OCI-LY7 (cell line): Measurements from ENCODE around the gene AKT3. TPM values are rescaled to one million over a fixed set of nuclear protein-coding genes. Genes with fewer than 3 reads are reported as not detected.

Source experiments
- BruUV-seq: library from RNA; stranded (reverse); fragments of 400-500 nt; replicated peaks from 2 replicates; lab custom pipeline; 2021; lab: Mats Ljungman, UMichigan
- CTCF ChIA-PET: fragments of 300-600 bp; sonication (Branson Sonifier 250); formaldehyde crosslinking; loops from one replicate; lab custom pipeline; 2022; ENCODE audit warnings: antibody characterized with exemption; ENCODE audit not compliant: unreplicated experiment; lab: Charles Lee
- POLR2A ChIA-PET: fragments of 300-600 bp; sonication (Branson Sonifier 250); formaldehyde crosslinking; loops from one replicate; lab custom pipeline; 2022; ENCODE audit warnings: antibody characterized with exemption; lab: Charles Lee
- DNase-seq: peaks from one replicate; pipeline ENCODE4 v3.0.0-alpha.2; 2015; ENCODE audit warnings: low spot score
- H2AFZ ChIP-seq: fragments of 200-600 bp; sonication (generic), shearing (Covaris generic); 2 replicates; pipeline ENCODE4 v1.6.1; 2014; ENCODE audit warnings: mild to moderate bottlenecking, antibody characterized with exemption, low read length, moderate library complexity
- H3K27ac ChIP-seq: fragments of 200-600 bp; sonication (generic); 2 replicates; pipeline ENCODE4 v1.5.1; 2014; ENCODE audit warnings: mixed run types, low read depth, mild to moderate bottlenecking, moderate library complexity, low read length, inconsistent platforms; ENCODE audit not compliant: poor library complexity, severe bottlenecking
- H3K36me3 ChIP-seq: fragments of 200-600 bp; sonication (generic); 2 replicates; pipeline ENCODE4 v1.6.1; 2014; ENCODE audit warnings: mild to moderate bottlenecking, antibody characterized with exemption, low read length, moderate library complexity, mixed read lengths; ENCODE audit not compliant: insufficient read depth
- H3K4me1 ChIP-seq: fragments of 200-600 bp; sonication (generic); 2 replicates; pipeline ENCODE4 v1.5.1; 2014; ENCODE audit warnings: mild to moderate bottlenecking, low read length; ENCODE audit not compliant: insufficient read depth, poor library complexity, severe bottlenecking
- H3K4me2 ChIP-seq: fragments of 200-600 bp; sonication (generic); 2 replicates; pipeline ENCODE4 v1.6.1; 2014; ENCODE audit warnings: mild to moderate bottlenecking, low read length
- H3K4me3 ChIP-seq: fragments of 200-600 bp; sonication (generic); 2 replicates; pipeline ENCODE4 v1.5.1; 2014; ENCODE audit warnings: mild to moderate bottlenecking, low read depth, low read length; ENCODE audit not compliant: poor library complexity, severe bottlenecking
- H3K79me2 ChIP-seq: fragments of 200-600 bp; sonication (generic); 2 replicates; pipeline ENCODE4 v1.6.1; 2016; ENCODE audit warnings: low read depth, mild to moderate bottlenecking, low read length, moderate library complexity, mixed read lengths; ENCODE audit not compliant: insufficient read depth
- H3K9me2 ChIP-seq: fragments of 200-600 bp; sonication (generic); 2 replicates; pipeline ENCODE4 v1.6.1; 2016; ENCODE audit warnings: mild to moderate bottlenecking, low read length, mixed read lengths; ENCODE audit not compliant: insufficient read depth
- H3K9me3 ChIP-seq: fragments of 200-600 bp; sonication (generic); 2 replicates; pipeline ENCODE4 v1.6.1; 2014; ENCODE audit warnings: mild to moderate bottlenecking, mixed run types, low read length, mixed read lengths
- H4K20me1 ChIP-seq: fragments of 200-600 bp; sonication (generic); 2 replicates; pipeline ENCODE4 v1.6.1; 2014; ENCODE audit warnings: mild to moderate bottlenecking, antibody characterized with exemption, low read length, moderate library complexity, mixed read lengths; ENCODE audit not compliant: insufficient read depth
- EZH2phosphoT487 ChIP-seq: fragments of 200-600 bp; sonication (generic); IDR thresholded peaks from 2 replicates; pipeline ENCODE4 v1.6.1; 2018; ENCODE audit warnings: low read depth, borderline replicate concordance, mild to moderate bottlenecking, mixed run types, antibody characterized with exemption, low read length, moderate library complexity, mixed read lengths
- intact Hi-C: fragments of 100-400 bp; cut with micrococcal nuclease; formaldehyde crosslinking; loops from one replicate; pipeline ENCODE4 v1.10.0; 2022; ENCODE audit not compliant: unreplicated experiment
- total RNA-seq, 2 experiments: library from RNA; depleted of rRNA in 1 of 2; stranded (reverse); fragments of >200 nt in 1 of 2; shearing (Covaris generic) in 1 of 2; gene quantifications; 2 replicates each; pipeline ENCODE4 v1.2.3, GENCODE V29; 2014 to 2022
- TF ChIP-seq, protein P1 (sequence below): fragments of 200-600 bp; sonication (generic); conservative IDR thresholded peaks from 2 replicates; pipeline ENCODE4 v1.5.1; 2014; ENCODE audit warnings: mild to moderate bottlenecking, antibody characterized with exemption, low read length, moderate library complexity, mixed read lengths

Gene AKT3
- total RNA-seq, 2 experiments from 2014 or later, result 0.29 TPM; not detected in 1

DNA sequence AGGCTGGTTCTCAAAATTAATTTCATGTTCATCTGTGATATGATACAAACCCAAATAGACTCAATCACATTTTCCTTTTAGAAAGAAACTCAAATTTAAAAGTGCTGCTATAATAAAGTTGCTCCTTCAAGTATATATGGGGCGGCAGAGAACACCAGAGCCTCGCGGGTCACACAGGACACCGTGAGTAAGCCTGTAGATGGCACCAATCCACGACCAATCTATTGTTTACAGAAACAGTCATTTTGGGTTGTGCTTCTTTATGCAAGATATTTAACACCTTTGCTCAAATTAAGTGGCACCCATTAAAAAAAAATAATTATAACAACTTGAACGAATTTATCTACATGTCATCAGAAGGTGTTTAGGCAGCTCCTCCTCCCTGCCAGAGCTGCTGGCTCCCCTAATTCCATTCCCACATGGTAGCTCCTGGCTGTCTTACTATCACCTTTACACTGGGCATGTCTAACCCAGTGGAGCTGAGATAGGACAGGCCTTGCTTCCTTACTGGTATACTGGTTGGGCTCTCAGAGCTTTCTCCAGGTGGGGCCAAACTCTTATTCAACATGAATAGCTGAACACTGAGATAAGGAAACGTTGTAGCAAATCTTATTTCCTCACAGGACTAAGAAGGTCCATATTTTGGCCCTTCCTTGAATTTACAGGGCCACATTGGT lies 307.2 kb downstream of the AKT3 start:
- BruUV-seq, result no TSS peak
- ChIA-PET CTCF (no interaction called here), POLR2A (no interaction called here)
- no peak overlapping the region for H3K4me3 ChIP-seq
- no peaks in the 10 kb centered on the region for H3K36me3 ChIP-seq
- no peaks in the 10 kb centered on the region for H3K4me1 ChIP-seq
- no peaks in the 10 kb centered on the region for H4K20me1 ChIP-seq
- H3K9me2 ChIP-seq, result no peaks in the 10 kb centered on the region
- DNase-seq, result peak; percentile 3
- H2AFZ ChIP-seq, result no peak overlapping the region
- H3K27ac ChIP-seq, result no peak overlapping the region
- H3K4me2 ChIP-seq, result no peak overlapping the region
- no peaks in the 10 kb centered on the region for H3K9me3 ChIP-seq
- no peaks in the 10 kb centered on the region for H3K79me2 ChIP-seq
- intact Hi-C loops, result no loop called here
- TF ChIP-seq EZH2phosphoT487, result no peak
- TF ChIP-seq, protein P1, sequence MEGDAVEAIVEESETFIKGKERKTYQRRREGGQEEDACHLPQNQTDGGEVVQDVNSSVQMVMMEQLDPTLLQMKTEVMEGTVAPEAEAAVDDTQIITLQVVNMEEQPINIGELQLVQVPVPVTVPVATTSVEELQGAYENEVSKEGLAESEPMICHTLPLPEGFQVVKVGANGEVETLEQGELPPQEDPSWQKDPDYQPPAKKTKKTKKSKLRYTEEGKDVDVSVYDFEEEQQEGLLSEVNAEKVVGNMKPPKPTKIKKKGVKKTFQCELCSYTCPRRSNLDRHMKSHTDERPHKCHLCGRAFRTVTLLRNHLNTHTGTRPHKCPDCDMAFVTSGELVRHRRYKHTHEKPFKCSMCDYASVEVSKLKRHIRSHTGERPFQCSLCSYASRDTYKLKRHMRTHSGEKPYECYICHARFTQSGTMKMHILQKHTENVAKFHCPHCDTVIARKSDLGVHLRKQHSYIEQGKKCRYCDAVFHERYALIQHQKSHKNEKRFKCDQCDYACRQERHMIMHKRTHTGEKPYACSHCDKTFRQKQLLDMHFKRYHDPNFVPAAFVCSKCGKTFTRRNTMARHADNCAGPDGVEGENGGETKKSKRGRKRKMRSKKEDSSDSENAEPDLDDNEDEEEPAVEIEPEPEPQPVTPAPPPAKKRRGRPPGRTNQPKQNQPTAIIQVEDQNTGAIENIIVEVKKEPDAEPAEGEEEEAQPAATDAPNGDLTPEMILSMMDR, result peak; percentile 35; the same call in 1 of the 2 replicates

DNA sequence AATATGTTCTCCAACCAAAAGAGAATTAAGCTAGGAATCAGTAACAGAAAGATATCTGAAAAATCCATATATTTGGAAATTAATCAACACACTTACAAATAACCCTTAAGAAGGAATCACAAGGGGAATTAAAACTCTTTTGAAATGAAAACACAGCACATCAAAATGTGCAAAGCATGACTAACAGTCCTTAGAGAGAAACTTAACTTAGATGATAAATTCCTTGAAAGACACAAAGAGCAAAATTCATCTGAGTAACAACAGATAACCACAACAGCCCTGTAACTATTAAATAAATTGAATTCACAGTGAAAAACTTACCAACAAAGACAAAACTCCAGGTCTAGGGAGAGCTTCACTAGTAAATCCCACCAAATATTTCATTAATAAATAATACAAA lies 310.4 kb downstream of the AKT3 start:
- intact Hi-C loops, result no loop called here
- no peaks in the 10 kb centered on the region for H3K9me2 ChIP-seq
- ChIA-PET CTCF (no interaction called here), POLR2A (interaction anchor here (0.8 kb wide), 1 partner anchor 183 kb away, joined by 3 read pairs; no protein-coding TSS in a partner anchor)
- H3K4me3 ChIP-seq, result no peak overlapping the region
- H3K4me1 ChIP-seq, result no peaks in the 10 kb centered on the region
- no peaks in the 10 kb centered on the region for H4K20me1 ChIP-seq
- DNase-seq, result no peak
- no peaks in the 10 kb centered on the region for H3K36me3 ChIP-seq
- no peak overlapping the region for H3K27ac ChIP-seq
- TF ChIP-seq, protein P1, result no peak
- TF ChIP-seq EZH2phosphoT487, result no peak
- no peaks in the 10 kb centered on the region for H3K79me2 ChIP-seq
- BruUV-seq, result no TSS peak
- no peak overlapping the region for H3K4me2 ChIP-seq
- no peak overlapping the region for H2AFZ ChIP-seq
- H3K9me3 ChIP-seq, result no peaks in the 10 kb centered on the region

DNA sequence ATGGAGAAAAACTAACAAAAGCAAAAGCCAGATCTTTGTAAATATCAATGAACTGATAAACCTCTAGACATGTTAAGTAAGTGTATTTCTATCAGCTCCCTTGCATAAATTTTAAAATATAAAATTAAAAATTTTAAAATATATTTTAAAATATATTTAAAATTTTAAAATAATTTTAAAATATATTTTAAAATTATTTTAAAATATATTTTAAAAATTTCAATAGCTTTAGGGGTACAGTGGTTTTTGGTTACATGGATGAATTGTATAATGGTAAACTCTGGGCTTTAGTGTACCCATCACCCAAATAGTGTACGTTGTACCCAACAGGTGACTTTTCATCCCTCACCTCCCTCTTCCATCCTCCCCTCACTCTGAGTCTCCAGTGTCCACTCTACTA lies 315.0 kb downstream of the AKT3 start:
- no peak overlapping the region for H3K4me2 ChIP-seq
- TF ChIP-seq, protein P1, result no peak
- TF ChIP-seq EZH2phosphoT487, result no peak
- BruUV-seq, result no TSS peak
- H3K79me2 ChIP-seq, result no peaks in the 10 kb centered on the region
- no peaks in the 10 kb centered on the region for H3K9me2 ChIP-seq
- no peak overlapping the region for H2AFZ ChIP-seq
- H3K36me3 ChIP-seq, result no peaks in the 10 kb centered on the region
- ChIA-PET POLR2A (interaction anchor here (0.6 to 1.8 kb wide), 2 partner anchors 12 to 1425 kb away, joined by 4 read pairs; no protein-coding TSS in a partner anchor), CTCF (no interaction called here)
- no peaks in the 10 kb centered on the region for H3K9me3 ChIP-seq
- no peak overlapping the region for H3K27ac ChIP-seq
- no peaks in the 10 kb centered on the region for H4K20me1 ChIP-seq
- H3K4me3 ChIP-seq, result no peak overlapping the region
- H3K4me1 ChIP-seq, result no peaks in the 10 kb centered on the region
- no peak for DNase-seq
- intact Hi-C loops, result no loop called here
